Neural cell (in vitro differentiated cells): ENCODE data around the gene GJB2. TPM values are rescaled to one million over a fixed set of nuclear protein-coding genes. Genes with fewer than 3 reads are reported as not detected.
"Not testable (repeated sequence)": the region's sequence is repeated elsewhere in the genome, so short reads cannot be mapped to it uniquely, and the experiment has no call there.

Experiments used
- H2AFZ ChIP-seq: fragments of 200-600, 300-800 bp; sonication (generic), shearing (Covaris generic); 2 replicates; pipeline ENCODE4 v1.6.0; 2014; ENCODE audit warnings: low read depth, mild to moderate bottlenecking, antibody characterized with exemption, low read length, moderate library complexity
- H3F3A ChIP-seq: fragments of 200-600 bp; shearing (Covaris generic); 2 replicates; pipeline ENCODE4 v1.6.1; 2016; ENCODE audit warnings: mild to moderate bottlenecking, moderate library complexity, mixed read lengths, antibody characterized with exemption, low read length; ENCODE audit not compliant: insufficient read depth, poor library complexity, severe bottlenecking
- H3K27ac ChIP-seq: fragments of 200-600, 300-800 bp; sonication (generic), shearing (Covaris generic); 2 replicates; pipeline ENCODE4 v1.5.1; 2014; ENCODE audit warnings: mild to moderate bottlenecking, low read length, moderate library complexity
- H3K27me3 ChIP-seq: fragments of 300-800, 200-600 bp; sonication (generic), shearing (Covaris generic); 2 replicates; pipeline ENCODE4 v1.6.0; 2014; ENCODE audit warnings: mild to moderate bottlenecking, low read depth, low read length, moderate library complexity; ENCODE audit not compliant: insufficient read depth
- H3K36me3 ChIP-seq: fragments of 300-800, 200-600 bp; sonication (generic), shearing (Covaris generic); 2 replicates; pipeline ENCODE4 v1.5.1; 2014; ENCODE audit warnings: mild to moderate bottlenecking, antibody characterized with exemption, low read length, moderate library complexity; ENCODE audit not compliant: insufficient read depth
- H3K4me2 ChIP-seq: fragments of 300-800, 200-600 bp; sonication (generic), shearing (Covaris generic); 2 replicates; pipeline ENCODE4 v1.6.0; 2014; ENCODE audit warnings: mild to moderate bottlenecking, low read length
- H3K4me3 ChIP-seq: fragments of 300-800, 200-600 bp; sonication (generic), shearing (Covaris generic); 2 replicates; pipeline ENCODE4 v1.5.1; 2014; ENCODE audit warnings: mild to moderate bottlenecking, low read length, moderate library complexity
- H3K79me2 ChIP-seq: fragments of 200-600 bp; shearing (Covaris generic); replicated peaks from 2 replicates; pipeline ENCODE4 v1.6.0; 2014; ENCODE audit warnings: mild to moderate bottlenecking, low read length, moderate library complexity; ENCODE audit not compliant: insufficient read depth
- H3K9ac ChIP-seq: fragments of 300-800, 200-600 bp; sonication (generic), shearing (Covaris generic); 2 replicates; pipeline ENCODE4 v1.6.1; 2016; ENCODE audit warnings: mild to moderate bottlenecking, low read length, mixed read lengths
- H3K9me2 ChIP-seq: fragments of 200-600 bp; shearing (Covaris generic); 2 replicates; pipeline ENCODE4 v1.6.1; 2016; ENCODE audit warnings: mild to moderate bottlenecking, low read length, mixed read lengths; ENCODE audit not compliant: insufficient read depth
- H3K9me3 ChIP-seq: fragments of 200-600, 300-800 bp; sonication (generic), shearing (Covaris generic); 2 replicates; pipeline ENCODE4 v1.6.1; 2016; ENCODE audit warnings: mild to moderate bottlenecking, mixed run types, low read length, moderate library complexity, mixed read lengths
- H4K20me1 ChIP-seq: fragments of 200-600 bp; shearing (Covaris generic); 2 replicates; pipeline ENCODE4 v1.6.1; 2016; ENCODE audit warnings: mild to moderate bottlenecking, mixed run types; ENCODE audit not compliant: insufficient read depth
- CTCF ChIP-seq: fragments of 450-650 bp; IDR thresholded peaks from 2 replicates; pipeline ENCODE4 v1.5.1; 2014; ENCODE audit warnings: antibody characterized with exemption, mild to moderate bottlenecking, moderate library complexity; ENCODE audit not compliant: poor library complexity, severe bottlenecking
- EP300 ChIP-seq: fragments of 450-650 bp; conservative IDR thresholded peaks from 2 replicates; pipeline ENCODE4 v1.6.1; 2014; ENCODE audit warnings: antibody characterized with exemption, mild to moderate bottlenecking, moderate library complexity; ENCODE audit not compliant: poor library complexity, severe bottlenecking
- EZH2 ChIP-seq: fragments of 200-600, 300-800 bp; shearing (Covaris generic), sonication (generic); IDR thresholded peaks from 2 replicates; pipeline ENCODE4 v1.6.1; 2014; ENCODE audit warnings: antibody characterized with exemption, low read length, borderline replicate concordance, mild to moderate bottlenecking; ENCODE audit not compliant: insufficient read depth, poor library complexity, severe bottlenecking
- MXI1 ChIP-seq: fragments of 450-650 bp; conservative IDR thresholded peaks from 2 replicates; pipeline ENCODE4 v1.6.1; 2014; ENCODE audit warnings: antibody characterized with exemption, mild to moderate bottlenecking; ENCODE audit not compliant: poor library complexity, severe bottlenecking
- POLR2AphosphoS5 ChIP-seq: IDR thresholded peaks from 2 replicates; pipeline ENCODE4 v1.6.1; 2012
- RAD21 ChIP-seq: fragments of 450-650 bp; conservative IDR thresholded peaks from 2 replicates; pipeline ENCODE4 v1.6.1; 2014; ENCODE audit warnings: antibody characterized with exemption, mild to moderate bottlenecking, moderate library complexity
- REST ChIP-seq: IDR thresholded peaks from 2 replicates; pipeline ENCODE4 v1.6.1; 2012; ENCODE audit warnings: borderline replicate concordance
- SMC3 ChIP-seq: fragments of 450-650 bp; conservative IDR thresholded peaks from 2 replicates; pipeline ENCODE4 v1.6.1; 2014; ENCODE audit warnings: antibody characterized with exemption, mild to moderate bottlenecking, moderate library complexity; ENCODE audit not compliant: poor library complexity
- TAF1 ChIP-seq: IDR thresholded peaks from 2 replicates; pipeline ENCODE4 v1.6.1; 2012; ENCODE audit warnings: low read depth
- polyA plus RNA-seq: library from polyadenylated mRNA; depleted of rRNA; stranded (reverse); fragments of >200 nt; gene quantifications from 2 replicates; pipeline ENCODE4 v1.2.3, GENCODE V29; 2014

GJB2 gene
- polyA plus RNA-seq, 1 donor from 2014 or later, result not detected

GRCh38 chr13:20156702-20157101 is 36.0 kb downstream of the GJB2 start:
- no peak overlapping the region for H3K27ac ChIP-seq
- no peaks in the 10 kb centered on the region for H4K20me1 ChIP-seq
- H3K79me2 ChIP-seq, result no peaks in the 10 kb centered on the region
- no peak overlapping the region for H3K9ac ChIP-seq
- no peaks in the 10 kb centered on the region for H3F3A ChIP-seq
- no peaks in the 10 kb centered on the region for H3K9me3 ChIP-seq
- H3K27me3 ChIP-seq, result peaks cover 53% of the 10 kb centered on the region
- H3K36me3 ChIP-seq, result no peaks in the 10 kb centered on the region
- TF ChIP-seq EZH2, result no peak
- no peak for TF ChIP-seq CTCF
- no peak for TF ChIP-seq REST
- no peak for TF ChIP-seq TAF1
- TF ChIP-seq SMC3, result no peak
- TF ChIP-seq EP300, result no peak
- TF ChIP-seq RAD21, result no peak
- no peak for TF ChIP-seq MXI1
- no peak for TF ChIP-seq POLR2AphosphoS5
- no peak overlapping the region for H3K4me3 ChIP-seq
- H3K4me2 ChIP-seq, result no peak overlapping the region
- H2AFZ ChIP-seq, result no peak overlapping the region
- H3K9me2 ChIP-seq, result no peaks in the 10 kb centered on the region

DNA sequence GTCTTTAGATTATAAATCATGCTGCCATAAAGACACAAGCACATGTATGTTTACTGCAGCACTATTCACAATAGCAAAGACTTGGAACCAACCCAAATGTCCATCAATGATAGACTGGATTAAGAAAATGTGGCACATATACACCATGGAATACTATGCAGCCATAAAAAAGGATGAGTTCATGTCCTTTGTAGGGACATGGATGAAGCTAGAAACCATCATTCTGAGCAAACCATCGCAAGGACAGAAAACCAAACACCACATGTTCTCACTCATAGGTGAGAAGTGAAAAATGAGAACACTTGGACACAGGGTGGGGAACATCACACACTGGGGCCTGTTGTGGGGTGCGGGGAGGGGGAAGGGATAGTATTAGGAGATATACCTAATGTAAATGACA is 39.4 kb downstream of the GJB2 start:
- not testable (repeated sequence) for H3F3A ChIP-seq, H3K4me2 ChIP-seq, H3K27ac ChIP-seq, H2AFZ ChIP-seq, H3K9me3 ChIP-seq, H3K9me2 ChIP-seq, H3K4me3 ChIP-seq, H3K9ac ChIP-seq, H3K36me3 ChIP-seq, H3K79me2 ChIP-seq, H4K20me1 ChIP-seq
- peaks cover 19% of the 10 kb centered on the region for H3K27me3 ChIP-seq

- Histone ChIP-seq H3K27me3 (peaks cover 3% of the 10 kb centered on the region), H3K79me2 (no peaks in the 10 kb centered on the region), H3K4me2 (no peak overlapping the region), H3K9me2 (no peaks in the 10 kb centered on the region), H3K9me3 (no peaks in the 10 kb centered on the region), H3F3A (no peaks in the 10 kb centered on the region), H3K27ac (no peak overlapping the region), H4K20me1 (no peaks in the 10 kb centered on the region), H3K9ac (no peak overlapping the region), H3K4me3 (no peak overlapping the region), H3K36me3 (no peaks in the 10 kb centered on the region), H2AFZ (no peak overlapping the region)
- TF ChIP-seq REST (no peak), CTCF (no peak), SMC3 (no peak), MXI1 (no peak), POLR2AphosphoS5 (no peak), EP300 (no peak), RAD21 (no peak), EZH2 (no peak), TAF1 (no peak)
These were observed 41.1 kb downstream of the GJB2 start for GRCh38 chr13:20151612-20152011.
